Spleen (tissue), 7 donors: Measurements from ENCODE around the gene LSM14A.

Source experiments
- POLR2A ChIP-seq, 3 donors: fragments of 450-650 bp; IDR thresholded peaks; one replicate each; pipeline ENCODE4 v1.5.1; 2017; ENCODE audit warnings: antibody characterized with exemption in 3 of 3, mild to moderate bottlenecking in 1 of 3
- TF ChIP-seq, protein P1 (sequence below), 11 experiments: fragments of 200-600 bp in 7 of 11; fragments of 450-650 bp in 4 of 11; sonication (generic) in 4 of 11; IDR thresholded peaks in 8 of 11; conservative IDR thresholded peaks in 3 of 11; 1 replicate in 7 of 11; 2 replicates in 4 of 11; pipeline versions ENCODE4 v1.4.0 to v1.8.0; 2016 to 2021; ENCODE audit warnings: antibody characterized with exemption in 11 of 11, inconsistent platforms in 4 of 11, mild to moderate bottlenecking in 1 of 11
- donor health status: DM: no; HTN: no; CAD: no; lungs with moderate emphysema.
- donor health status: DM: no; HTN: no; CAD: no.
- donor health status: DM: no; HTN: no; CAD: no.

DNA sequence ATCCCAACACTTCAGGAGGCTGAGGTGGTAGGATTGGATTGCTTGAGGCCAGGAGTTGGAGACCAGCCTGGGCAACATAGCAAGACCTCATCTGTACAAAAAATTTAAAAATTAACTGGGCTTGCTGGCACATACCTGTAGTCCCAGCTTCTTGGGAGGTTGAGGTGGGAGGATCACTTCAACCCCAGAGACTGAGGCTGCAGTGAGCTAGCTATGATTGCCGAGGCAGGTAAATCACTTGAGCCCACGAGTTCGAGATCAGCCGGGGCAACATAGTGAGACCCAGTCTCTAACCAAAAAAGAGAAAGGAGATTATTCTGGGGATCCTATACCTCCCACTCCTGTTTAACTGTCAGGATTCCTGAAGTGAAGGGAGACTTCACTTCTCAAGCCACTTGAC, 65.6 kb downstream of the LSM14A start:
- TF ChIP-seq, protein P1, sequence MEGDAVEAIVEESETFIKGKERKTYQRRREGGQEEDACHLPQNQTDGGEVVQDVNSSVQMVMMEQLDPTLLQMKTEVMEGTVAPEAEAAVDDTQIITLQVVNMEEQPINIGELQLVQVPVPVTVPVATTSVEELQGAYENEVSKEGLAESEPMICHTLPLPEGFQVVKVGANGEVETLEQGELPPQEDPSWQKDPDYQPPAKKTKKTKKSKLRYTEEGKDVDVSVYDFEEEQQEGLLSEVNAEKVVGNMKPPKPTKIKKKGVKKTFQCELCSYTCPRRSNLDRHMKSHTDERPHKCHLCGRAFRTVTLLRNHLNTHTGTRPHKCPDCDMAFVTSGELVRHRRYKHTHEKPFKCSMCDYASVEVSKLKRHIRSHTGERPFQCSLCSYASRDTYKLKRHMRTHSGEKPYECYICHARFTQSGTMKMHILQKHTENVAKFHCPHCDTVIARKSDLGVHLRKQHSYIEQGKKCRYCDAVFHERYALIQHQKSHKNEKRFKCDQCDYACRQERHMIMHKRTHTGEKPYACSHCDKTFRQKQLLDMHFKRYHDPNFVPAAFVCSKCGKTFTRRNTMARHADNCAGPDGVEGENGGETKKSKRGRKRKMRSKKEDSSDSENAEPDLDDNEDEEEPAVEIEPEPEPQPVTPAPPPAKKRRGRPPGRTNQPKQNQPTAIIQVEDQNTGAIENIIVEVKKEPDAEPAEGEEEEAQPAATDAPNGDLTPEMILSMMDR (IDR thresholded peaks at IDR 0.05 in 8 of 11, conservative IDR thresholded peaks at IDR 0.05 in 3 of 11): no peak
- no peak for TF ChIP-seq POLR2A (IDR thresholded peaks at IDR 0.05)
